Measurements from ENCODE around the gene ANKRD50. TPM values are rescaled to one million over a fixed set of nuclear protein-coding genes. Genes with fewer than 3 reads are reported as not detected.
A peak's percentile ranks its signal among the peaks of the same experiment; 100 is the strongest.

The ANKRD50 gene
- 10 to 100 TPM; 21.1 to 23.9 TPM for total RNA-seq

GRCh38 chr4:124712372-124713184 lies at the start of gene ANKRD50:
Gene ANKRD50, minus strand, starts transcription at chr4:124712732. Its CDS starts 2,221 bp downstream, at chr4:124710511.
- Histone ChIP-seq H3K4me1 (ENCODE audit: control insufficient read depth in 1 of 2, low read depth in 2 of 2) (peaks cover 19 to 29% of the 10 kb centered on the region in 2 donors), H3K36me3 (no peaks in the 10 kb centered on the region), H3K9me3 (no peaks in the 10 kb centered on the region), H3K27me3 (replicated peaks; ENCODE audit: insufficient read depth) (no peaks in the 10 kb centered on the region), H3K27ac (peak within 1 kb of the TSS; percentile 96 to 97), H3K4me3 (peak within 1 kb of the TSS; percentile 85)
- DNase-seq (ENCODE audit: low spot score) (peak; percentile 52), ATAC-seq (ENCODE audit: insufficient number of reproducible peaks, low FRiP score, low read depth) (peak; percentile 89)
- TF ChIP-seq CTCF (IDR thresholded peaks at IDR 0.05) = no peak

- H3K4me1 ChIP-seq (ENCODE audit: control insufficient read depth in 1 of 2, low read depth in 2 of 2) = no peaks in the 10 kb centered on the region
- DNase-seq (ENCODE audit: low spot score) (no peak), ATAC-seq (ENCODE audit: insufficient number of reproducible peaks, low FRiP score, low read depth) (no peak)
- H3K36me3 ChIP-seq = no peaks in the 10 kb centered on the region
- H3K9me3 ChIP-seq = no peaks in the 10 kb centered on the region
- no peak overlapping the region for H3K27ac ChIP-seq
- no peak for TF ChIP-seq CTCF (IDR thresholded peaks at IDR 0.05)
- no peak overlapping the region for H3K4me3 ChIP-seq
- no peaks in the 10 kb centered on the region for H3K27me3 ChIP-seq (replicated peaks; ENCODE audit: insufficient read depth)
Observed at GRCh38 chr4:124757126-124757525, 44.6 kb upstream of the ANKRD50 start.

- Histone ChIP-seq H3K9me3 (no peaks in the 10 kb centered on the region), H3K27me3 (replicated peaks; ENCODE audit: insufficient read depth) (no peaks in the 10 kb centered on the region), H3K36me3 (no peaks in the 10 kb centered on the region), H3K4me3 (no peak overlapping the region), H3K4me1 (ENCODE audit: control insufficient read depth in 1 of 2, low read depth in 2 of 2) (no peaks in the 10 kb centered on the region), H3K27ac (no peak overlapping the region)
- DNase-seq (ENCODE audit: low spot score) = no peak
- no peak for TF ChIP-seq CTCF (IDR thresholded peaks at IDR 0.05)
- no peak for ATAC-seq (ENCODE audit: insufficient number of reproducible peaks, low FRiP score, low read depth)
Observed at GRCh38 chr4:124754681-124755080, 42.1 kb upstream of the ANKRD50 start.

- H3K36me3 ChIP-seq = no peaks in the 10 kb centered on the region
- H3K9me3 ChIP-seq = no peaks in the 10 kb centered on the region
- H3K27ac ChIP-seq = no peak overlapping the region
- no peak overlapping the region for H3K4me3 ChIP-seq
- DNase-seq (ENCODE audit: low spot score) (no peak), ATAC-seq (ENCODE audit: insufficient number of reproducible peaks, low FRiP score, low read depth) (no peak)
- no peak for TF ChIP-seq CTCF (IDR thresholded peaks at IDR 0.05)
- no peaks in the 10 kb centered on the region for H3K4me1 ChIP-seq (ENCODE audit: control insufficient read depth in 1 of 2, low read depth in 2 of 2)
- no peaks in the 10 kb centered on the region for H3K27me3 ChIP-seq (replicated peaks; ENCODE audit: insufficient read depth)
Observed at GRCh38 chr4:124753941-124754581, 41.5 kb upstream of the ANKRD50 start.

GRCh38 chr4:124749421-124749820 lies 36.9 kb upstream of the ANKRD50 start:
- Histone ChIP-seq H3K36me3 (no peaks in the 10 kb centered on the region), H3K27me3 (replicated peaks; ENCODE audit: insufficient read depth) (no peaks in the 10 kb centered on the region), H3K4me3 (no peak overlapping the region), H3K9me3 (no peaks in the 10 kb centered on the region), H3K27ac (no peak overlapping the region), H3K4me1 (ENCODE audit: control insufficient read depth in 1 of 2, low read depth in 2 of 2) (peaks cover 0 to 21% of the 10 kb centered on the region in 2 donors)
- no peak for ATAC-seq (ENCODE audit: insufficient number of reproducible peaks, low FRiP score, low read depth)
- no peak for DNase-seq (ENCODE audit: low spot score)
- no peak for TF ChIP-seq CTCF (IDR thresholded peaks at IDR 0.05)
